Testis (tissue), 2 donors: ENCODE results near the gene TXNDC5.

Experiments used
- CTCF ChIP-seq, 3 experiments: fragments of 450-650 bp in 2 of 3; fragments of 200-600 bp in 1 of 3; sonication (generic) in 1 of 3; IDR thresholded peaks; one replicate each; pipeline ENCODE4 v1.5.1; 2016 to 2019; ENCODE audit warnings: antibody characterized with exemption in 3 of 3, mild to moderate bottlenecking in 2 of 3, moderate library complexity in 1 of 3
- POLR2A ChIP-seq: fragments of 450-650 bp; IDR thresholded peaks from one replicate; pipeline ENCODE4 v1.6.1; 2017; ENCODE audit warnings: antibody characterized with exemption, mild to moderate bottlenecking, moderate library complexity

- TF ChIP-seq CTCF (IDR thresholded peaks at IDR 0.05) (no peak), POLR2A (no peak)
Observed at GRCh38 chr6:7865781-7866180, 44.8 kb downstream of the TXNDC5 start.
